Upper lobe of right lung (tissue), 1 donor: ENCODE data around the gene TP73. TPM values are rescaled to one million over a fixed set of nuclear protein-coding genes. Genes with fewer than 3 reads are reported as not detected.

Source experiments
- ATAC-seq: fragments of 200-7000 bp; cut with Tn5 transposase; one replicate; pipeline ENCODE4 v1.9.1; 2020; ENCODE audit warnings: mild to moderate bottlenecking, moderate library complexity
- DNase-seq: peaks from one replicate; pipeline ENCODE4 v3.0.0-alpha.2; 2020
- H3K27ac ChIP-seq: fragments of 200-600 bp; one replicate; pipeline ENCODE4 v1.8.0; 2022
- H3K27me3 ChIP-seq: fragments of 200-600 bp; one replicate; pipeline ENCODE4 v1.8.0; 2022; ENCODE audit warnings: mild to moderate bottlenecking
- H3K36me3 ChIP-seq: fragments of 200-600 bp; one replicate; pipeline ENCODE4 v1.8.0; 2022
- H3K4me1 ChIP-seq: fragments of 200-600 bp; one replicate; pipeline ENCODE4 v1.8.0; 2022
- H3K4me3 ChIP-seq: fragments of 200-600 bp; one replicate; pipeline ENCODE4 v1.8.0; 2022; ENCODE audit warnings: mild to moderate bottlenecking
- H3K9me3 ChIP-seq: fragments of 200-600 bp; one replicate; pipeline ENCODE4 v1.8.0; 2022
- intact Hi-C: fragments of 100-400 bp; cut with DNase I; formaldehyde crosslinking; loops from one replicate; pipeline ENCODE4 v1.11.0; 2022
- total RNA-seq: library from RNA; stranded (reverse); fragmentation: NEBNext Ultra II Directional; extraction: Animal tissue kit (Norgen Biotek cat#: 25700); gene quantifications from one replicate; pipeline ENCODE4 v1.2.1, GENCODE V29; 2021
- TF ChIP-seq, protein P1 (sequence below): fragments of 200-600 bp; IDR thresholded peaks from one replicate; pipeline ENCODE4 v1.8.0; 2022; ENCODE audit warnings: antibody characterized with exemption
- donor health status: DM: no; HTN: yes; CAD: no; lungs with severe emphysema.

Gene TP73
- total RNA-seq, 1 donor from 2014 or later: 0.29 TPM

DNA sequence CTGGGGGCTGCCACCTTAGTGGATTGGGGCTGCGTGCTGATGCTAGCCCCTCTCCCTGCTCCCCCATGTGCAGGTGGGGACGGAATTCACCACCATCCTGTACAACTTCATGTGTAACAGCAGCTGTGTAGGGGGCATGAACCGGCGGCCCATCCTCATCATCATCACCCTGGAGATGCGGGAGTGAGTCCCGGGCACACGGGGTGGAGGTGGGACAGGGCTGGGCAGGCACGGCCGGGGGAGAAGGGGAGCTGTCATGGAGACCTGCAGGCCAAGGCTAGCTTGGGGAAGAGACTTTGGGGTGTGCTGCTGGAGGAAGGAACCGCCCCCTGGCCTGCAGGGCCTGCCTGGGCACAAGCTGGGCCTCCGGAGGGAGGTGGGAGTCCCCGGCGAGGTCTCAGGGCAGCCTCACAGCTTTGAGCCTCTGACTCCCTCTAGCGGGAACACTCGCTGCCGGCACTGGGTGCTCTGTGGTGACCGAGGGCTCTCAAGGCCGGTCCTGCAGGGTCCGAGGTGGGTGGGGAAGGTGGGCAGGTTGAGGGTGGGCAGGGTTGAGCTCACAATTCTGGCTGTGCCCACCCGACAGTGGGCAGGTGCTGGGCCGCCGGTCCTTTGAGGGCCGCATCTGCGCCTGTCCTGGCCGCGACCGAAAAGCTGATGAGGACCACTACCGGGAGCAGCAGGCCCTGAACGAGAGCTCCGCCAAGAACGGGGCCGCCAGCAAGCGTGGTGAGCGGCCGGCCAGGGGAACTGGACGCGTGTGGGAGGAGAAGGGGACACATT, 74.9 kb downstream of the TP73 start:
- Histone ChIP-seq H3K27ac (no peak overlapping the region), H3K36me3 (no peaks in the 10 kb centered on the region), H3K4me3 (no peak overlapping the region), H3K4me1 (no peaks in the 10 kb centered on the region), H3K27me3 (peaks cover 19% of the 10 kb centered on the region), H3K9me3 (no peaks in the 10 kb centered on the region)
- DNase-seq (no peak), ATAC-seq (no peak)
- TF ChIP-seq, protein P1, sequence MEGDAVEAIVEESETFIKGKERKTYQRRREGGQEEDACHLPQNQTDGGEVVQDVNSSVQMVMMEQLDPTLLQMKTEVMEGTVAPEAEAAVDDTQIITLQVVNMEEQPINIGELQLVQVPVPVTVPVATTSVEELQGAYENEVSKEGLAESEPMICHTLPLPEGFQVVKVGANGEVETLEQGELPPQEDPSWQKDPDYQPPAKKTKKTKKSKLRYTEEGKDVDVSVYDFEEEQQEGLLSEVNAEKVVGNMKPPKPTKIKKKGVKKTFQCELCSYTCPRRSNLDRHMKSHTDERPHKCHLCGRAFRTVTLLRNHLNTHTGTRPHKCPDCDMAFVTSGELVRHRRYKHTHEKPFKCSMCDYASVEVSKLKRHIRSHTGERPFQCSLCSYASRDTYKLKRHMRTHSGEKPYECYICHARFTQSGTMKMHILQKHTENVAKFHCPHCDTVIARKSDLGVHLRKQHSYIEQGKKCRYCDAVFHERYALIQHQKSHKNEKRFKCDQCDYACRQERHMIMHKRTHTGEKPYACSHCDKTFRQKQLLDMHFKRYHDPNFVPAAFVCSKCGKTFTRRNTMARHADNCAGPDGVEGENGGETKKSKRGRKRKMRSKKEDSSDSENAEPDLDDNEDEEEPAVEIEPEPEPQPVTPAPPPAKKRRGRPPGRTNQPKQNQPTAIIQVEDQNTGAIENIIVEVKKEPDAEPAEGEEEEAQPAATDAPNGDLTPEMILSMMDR: peak; percentile 18
- intact Hi-C loops: loop anchor here (10.0 kb wide), 1 partner anchor 272 kb away; the partner anchor contains the start of gene ARHGEF16

DNA sequence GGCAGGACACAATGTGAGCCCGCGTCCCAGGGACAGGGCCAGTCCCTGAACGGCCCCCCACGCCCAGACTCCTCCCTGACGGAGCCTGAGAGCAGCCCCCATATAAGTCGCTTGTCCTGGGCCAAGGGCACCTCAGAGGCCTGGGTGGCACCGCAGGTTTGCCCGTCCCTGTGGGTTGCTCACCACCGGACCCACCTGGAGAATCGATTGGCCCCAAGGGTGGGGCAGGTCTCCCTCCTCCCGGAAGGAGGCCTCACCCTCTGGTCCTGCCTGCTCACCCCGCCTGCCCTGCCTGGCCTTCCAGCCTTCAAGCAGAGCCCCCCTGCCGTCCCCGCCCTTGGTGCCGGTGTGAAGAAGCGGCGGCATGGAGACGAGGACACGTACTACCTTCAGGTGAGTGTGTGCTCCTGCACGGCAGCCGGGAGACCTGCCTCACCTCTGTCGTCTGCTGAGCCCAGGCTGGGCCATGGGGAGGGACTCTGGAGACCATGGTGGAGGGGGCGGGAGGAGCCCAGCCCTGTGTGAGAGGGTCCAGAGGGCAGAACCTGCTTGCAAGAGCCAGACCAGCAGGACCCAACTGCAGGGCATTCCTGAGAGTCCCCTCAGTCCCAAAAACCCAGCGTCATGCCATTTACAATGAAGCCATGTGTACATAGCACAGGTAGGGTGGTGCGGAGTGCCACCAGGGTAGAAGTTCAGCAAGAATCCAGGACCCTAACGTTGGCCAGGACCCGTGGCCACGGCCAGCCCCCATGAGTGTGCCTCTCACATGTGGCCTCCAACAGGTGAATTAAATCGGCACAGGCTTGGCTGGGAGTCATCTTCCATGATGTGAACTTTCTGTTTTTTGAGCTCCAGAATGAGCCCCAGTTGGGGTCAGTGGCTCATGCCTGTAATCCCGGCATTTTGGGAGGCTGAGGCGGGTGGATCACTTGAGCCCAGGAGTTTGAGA, 75.8 kb downstream of the TP73 start:
- intact Hi-C loops: loop anchor here (10.0 kb wide), 1 partner anchor 273 kb away; the partner anchor contains the start of gene ARHGEF16
- H3K9me3 ChIP-seq: no peaks in the 10 kb centered on the region
- DNase-seq (no peak), ATAC-seq (no peak)
- no peak overlapping the region for H3K27ac ChIP-seq
- TF ChIP-seq, protein P1: no peak
- H3K27me3 ChIP-seq: peaks cover 21% of the 10 kb centered on the region
- no peaks in the 10 kb centered on the region for H3K36me3 ChIP-seq
- H3K4me3 ChIP-seq: no peak overlapping the region
- no peaks in the 10 kb centered on the region for H3K4me1 ChIP-seq

DNA sequence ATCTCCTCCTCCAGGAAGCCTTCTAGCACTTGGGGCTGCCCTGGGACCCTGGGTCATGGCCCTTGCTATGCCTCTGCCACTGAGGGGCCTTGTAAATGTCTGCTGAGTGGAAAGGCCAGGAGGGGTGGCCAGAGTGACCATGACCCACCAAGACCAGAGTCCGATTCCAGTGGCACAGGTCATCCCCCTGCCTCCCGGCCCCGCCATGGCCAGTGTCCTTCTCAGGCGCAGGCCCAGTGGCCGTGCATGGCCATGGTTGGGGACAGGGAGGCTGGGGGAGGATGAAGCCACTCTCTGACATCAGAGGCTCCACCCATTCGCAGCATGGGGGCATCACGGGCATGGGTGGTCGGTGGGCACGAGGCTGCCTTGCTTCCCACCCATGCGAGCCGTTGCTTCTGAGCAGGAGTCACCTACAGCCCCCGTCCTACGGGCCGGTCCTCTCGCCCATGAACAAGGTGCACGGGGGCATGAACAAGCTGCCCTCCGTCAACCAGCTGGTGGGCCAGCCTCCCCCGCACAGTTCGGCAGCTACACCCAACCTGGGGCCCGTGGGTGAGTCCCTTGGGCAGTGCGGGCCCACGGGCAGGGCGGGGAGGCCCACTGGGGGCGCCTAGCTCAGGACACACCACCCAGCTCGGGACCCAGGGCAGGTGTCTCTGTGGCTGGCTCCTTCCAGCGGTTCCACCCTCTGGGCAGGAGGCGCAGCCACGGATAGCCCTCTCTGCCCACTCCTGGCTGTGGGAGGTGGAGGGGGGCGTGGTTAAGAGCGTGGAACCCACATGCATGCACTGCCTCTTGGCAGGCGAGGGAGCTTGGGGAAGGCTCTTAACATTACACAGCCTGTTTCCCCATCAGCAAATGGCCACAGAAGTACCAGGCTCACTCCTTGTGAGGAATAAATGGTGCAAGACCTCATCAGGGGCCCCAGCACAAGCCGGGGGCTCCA, 77.6 kb downstream of the TP73 start:
- ATAC-seq (no peak), DNase-seq (no peak)
- H3K27me3 ChIP-seq: peaks cover 21% of the 10 kb centered on the region
- intact Hi-C loops: loop anchor here (10.0 kb wide), 1 partner anchor 275 kb away; the partner anchor contains the start of gene ARHGEF16
- H3K27ac ChIP-seq: no peak overlapping the region
- H3K4me3 ChIP-seq: no peak overlapping the region
- H3K36me3 ChIP-seq: no peaks in the 10 kb centered on the region
- H3K4me1 ChIP-seq: no peaks in the 10 kb centered on the region
- TF ChIP-seq, protein P1: no peak
- no peaks in the 10 kb centered on the region for H3K9me3 ChIP-seq

DNA sequence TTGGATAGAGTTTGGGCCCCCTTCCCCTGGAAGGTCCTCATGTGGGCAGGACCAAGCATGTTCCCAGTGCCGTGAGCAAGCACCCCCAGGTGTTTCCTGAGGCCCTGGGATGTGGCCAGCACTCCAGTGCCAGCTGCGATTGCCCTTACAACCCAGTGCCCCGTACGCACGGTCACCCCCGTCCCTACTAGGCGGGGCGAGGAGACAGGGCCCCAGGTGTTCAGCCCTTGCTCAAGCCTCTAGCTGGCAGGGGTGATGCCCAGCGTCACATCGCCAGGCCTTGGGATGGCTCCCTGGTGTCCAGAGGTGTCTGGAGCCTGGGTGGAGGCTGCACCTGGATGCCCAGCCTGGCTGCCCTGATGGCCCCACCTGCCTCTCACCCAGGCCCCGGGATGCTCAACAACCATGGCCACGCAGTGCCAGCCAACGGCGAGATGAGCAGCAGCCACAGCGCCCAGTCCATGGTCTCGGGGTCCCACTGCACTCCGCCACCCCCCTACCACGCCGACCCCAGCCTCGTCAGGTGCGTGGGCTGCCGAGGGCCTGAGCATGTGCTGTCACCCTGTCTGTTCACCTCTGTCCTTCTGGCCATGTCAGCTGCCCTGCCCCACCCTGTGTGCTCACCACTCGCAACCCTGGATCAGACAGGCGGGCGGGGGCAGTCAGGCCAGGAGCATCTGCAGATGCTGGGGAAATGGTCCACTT, 78.4 kb downstream of the TP73 start:
- no peak for ATAC-seq
- H3K4me1 ChIP-seq: no peaks in the 10 kb centered on the region
- H3K27ac ChIP-seq: no peak overlapping the region
- no peaks in the 10 kb centered on the region for H3K36me3 ChIP-seq
- TF ChIP-seq, protein P1: no peak
- H3K9me3 ChIP-seq: no peaks in the 10 kb centered on the region
- peaks cover 21% of the 10 kb centered on the region for H3K27me3 ChIP-seq
- no peak overlapping the region for H3K4me3 ChIP-seq
- intact Hi-C loops: no loop called here
- DNase-seq: no peak
